NCI-H2029 (cell line): ENCODE results near the gene WWOX.

Experiments used
- DNase-seq: peaks from one replicate; lab custom pipeline; 2025; lab: John Stamatoyannopoulos, UW

Gene WWOX

GRCh38 chr16:79100447-79100846 lies 1001.0 kb downstream of the WWOX start:
- DNase-seq, result no peak

DNA sequence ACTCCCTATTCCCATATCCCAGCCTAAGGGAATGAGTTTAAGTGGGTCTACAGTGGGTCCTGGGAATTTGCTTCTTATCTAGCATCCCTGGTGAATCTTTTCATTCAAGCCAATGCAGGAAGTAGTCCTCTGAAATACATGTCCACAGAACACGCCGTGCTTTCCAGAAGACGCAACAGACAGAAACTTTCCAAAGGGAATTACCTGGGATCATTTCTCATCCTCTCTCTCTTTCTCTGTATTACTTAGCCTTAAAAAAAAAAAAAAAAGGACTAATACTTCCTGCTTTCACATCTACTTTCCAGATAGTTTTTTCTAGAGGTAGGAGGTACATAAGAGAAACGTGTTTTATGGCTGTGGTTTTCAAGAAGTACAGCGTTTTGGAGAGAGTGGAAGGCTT lies 1002.0 kb downstream of the WWOX start:
- DNase-seq, result no peak

DNA sequence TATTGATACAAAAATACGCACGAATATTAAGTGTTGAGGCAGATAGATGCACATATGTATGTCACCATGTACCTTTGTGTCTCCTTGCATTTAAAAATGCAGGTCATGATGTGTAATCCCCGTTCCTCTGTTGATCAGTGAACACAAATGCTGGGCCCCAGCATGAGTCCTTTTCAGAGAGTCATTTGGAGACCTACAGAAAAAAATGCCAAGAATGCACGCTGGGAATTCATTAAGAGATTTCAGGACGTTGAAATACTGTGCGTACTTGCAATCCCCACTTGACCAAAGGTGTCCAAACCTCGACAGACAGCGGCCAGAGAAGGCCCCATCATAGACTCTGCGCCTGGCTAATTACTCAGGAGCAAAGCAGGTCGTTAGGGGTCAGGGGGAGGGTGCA lies 1005.1 kb downstream of the WWOX start:
- DNase-seq, result no peak

DNA sequence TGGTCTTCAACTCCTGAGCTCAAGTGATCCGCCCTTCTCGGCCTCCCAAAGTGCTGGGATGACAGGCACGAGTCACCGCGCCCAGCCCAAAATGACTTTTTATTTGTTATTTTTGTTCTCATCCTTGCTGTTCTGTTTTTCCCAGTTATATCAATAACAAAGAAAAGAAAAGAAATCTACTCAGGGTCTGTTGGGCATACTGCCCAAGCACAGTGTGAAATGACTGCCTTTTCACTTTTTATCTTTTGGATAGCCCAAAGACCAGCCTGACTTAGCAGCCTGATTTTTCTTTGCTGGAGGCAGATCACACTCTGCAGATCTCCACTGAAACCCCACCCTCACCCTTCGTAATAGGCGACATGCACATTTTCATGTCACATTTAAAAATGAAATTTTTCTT lies 1007.8 kb downstream of the WWOX start:
- DNase-seq, result no peak

GRCh38 chr16:79109771-79110170 lies 1010.3 kb downstream of the WWOX start:
- DNase-seq, result no peak

DNA sequence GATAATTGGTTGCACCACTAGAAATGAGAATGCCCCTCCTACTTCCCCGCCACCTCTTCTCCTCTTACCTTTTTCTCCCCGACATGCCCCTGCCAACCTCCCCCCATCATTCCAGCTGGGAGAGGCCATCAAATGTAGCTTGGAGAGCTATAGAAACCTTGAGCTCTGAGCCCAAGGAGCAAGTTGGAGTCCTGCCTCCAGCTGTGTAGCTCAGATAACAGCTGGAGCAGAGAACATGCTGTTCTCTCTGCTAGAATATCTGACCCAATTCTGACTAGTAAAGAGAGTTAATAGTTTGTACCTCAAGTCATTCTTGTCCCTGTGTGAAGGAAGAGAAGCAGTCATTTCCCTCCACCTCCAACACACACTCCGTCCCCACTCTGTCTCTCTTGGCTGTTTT lies 1010.8 kb downstream of the WWOX start:
- DNase-seq, result no peak

DNA sequence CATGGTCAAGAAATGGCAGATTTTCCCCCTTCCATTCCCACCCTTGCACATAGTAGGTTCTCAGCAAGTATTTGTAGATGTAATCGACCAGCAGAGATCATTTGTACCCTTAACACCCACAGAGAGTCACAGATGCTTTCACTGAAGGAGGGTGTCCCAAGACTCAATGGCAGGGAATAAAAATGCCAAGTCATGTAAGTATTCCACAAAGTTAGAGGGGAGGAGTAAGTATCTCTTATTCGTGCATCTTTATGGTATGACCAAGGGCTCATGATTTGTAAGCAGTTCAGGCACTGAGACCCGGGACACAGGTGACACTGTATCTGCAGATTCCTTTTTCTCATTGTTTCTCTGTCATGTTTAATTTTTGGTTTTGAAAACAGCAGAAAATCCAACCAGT lies 1011.5 kb downstream of the WWOX start:
- DNase-seq, result no peak

GRCh38 chr16:79112462-79112861 lies 1013.0 kb downstream of the WWOX start:
- DNase-seq, result no peak

DNA sequence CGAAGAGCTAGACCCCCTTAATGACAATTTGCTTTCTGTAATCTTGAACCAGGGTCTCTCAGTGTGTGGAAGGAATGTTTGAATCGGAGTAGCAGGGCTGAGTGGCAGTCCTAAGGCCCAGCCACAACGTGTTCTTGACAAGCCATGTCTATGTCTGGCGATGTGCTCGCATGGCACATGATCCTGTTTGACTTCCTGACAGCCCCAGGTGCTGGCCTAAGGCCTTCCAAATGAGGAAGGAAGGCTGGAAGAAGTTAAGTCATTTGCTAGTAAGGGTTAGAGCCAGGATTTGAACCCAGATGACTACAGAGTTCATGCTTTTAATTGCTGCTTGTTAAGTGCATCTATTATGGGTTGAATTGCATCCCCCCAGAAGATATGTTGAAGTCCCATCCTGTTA lies 1014.4 kb downstream of the WWOX start:
- no peak for DNase-seq

- DNase-seq, result no peak
These were observed 1015.3 kb downstream of the WWOX start for GRCh38 chr16:79114759-79115158.

GRCh38 chr16:79121906-79122305 lies 1022.5 kb downstream of the WWOX start:
- DNase-seq, result no peak

GRCh38 chr16:79122343-79122742 lies 1022.9 kb downstream of the WWOX start:
- no peak for DNase-seq

- no peak for DNase-seq
These were observed 1024.7 kb downstream of the WWOX start for GRCh38 chr16:79124016-79124756.

- no peak for DNase-seq
These were observed 1028.3 kb downstream of the WWOX start for GRCh38 chr16:79127766-79128165.

DNA sequence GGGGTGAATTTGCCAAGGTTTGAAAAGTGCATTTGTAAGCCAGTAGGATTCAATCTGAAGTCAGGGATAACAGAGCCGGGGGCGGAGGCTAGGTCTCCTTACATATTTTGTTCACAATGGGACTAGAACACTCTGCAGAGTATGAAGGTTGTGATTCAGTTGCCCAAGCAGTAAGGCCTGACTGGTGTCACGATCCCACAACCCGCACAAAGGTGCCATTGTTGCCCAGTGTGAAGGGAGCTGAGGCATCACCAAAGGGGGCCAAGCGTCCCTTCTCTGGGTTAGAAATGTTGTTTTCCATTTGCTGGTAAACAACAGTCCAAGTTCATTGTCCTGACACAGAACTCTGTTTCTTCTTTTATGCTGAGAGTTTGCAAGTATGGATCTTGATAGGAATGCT lies 1029.3 kb downstream of the WWOX start:
- no peak for DNase-seq

GRCh38 chr16:79130616-79131015 lies 1031.2 kb downstream of the WWOX start:
- no peak for DNase-seq

DNA sequence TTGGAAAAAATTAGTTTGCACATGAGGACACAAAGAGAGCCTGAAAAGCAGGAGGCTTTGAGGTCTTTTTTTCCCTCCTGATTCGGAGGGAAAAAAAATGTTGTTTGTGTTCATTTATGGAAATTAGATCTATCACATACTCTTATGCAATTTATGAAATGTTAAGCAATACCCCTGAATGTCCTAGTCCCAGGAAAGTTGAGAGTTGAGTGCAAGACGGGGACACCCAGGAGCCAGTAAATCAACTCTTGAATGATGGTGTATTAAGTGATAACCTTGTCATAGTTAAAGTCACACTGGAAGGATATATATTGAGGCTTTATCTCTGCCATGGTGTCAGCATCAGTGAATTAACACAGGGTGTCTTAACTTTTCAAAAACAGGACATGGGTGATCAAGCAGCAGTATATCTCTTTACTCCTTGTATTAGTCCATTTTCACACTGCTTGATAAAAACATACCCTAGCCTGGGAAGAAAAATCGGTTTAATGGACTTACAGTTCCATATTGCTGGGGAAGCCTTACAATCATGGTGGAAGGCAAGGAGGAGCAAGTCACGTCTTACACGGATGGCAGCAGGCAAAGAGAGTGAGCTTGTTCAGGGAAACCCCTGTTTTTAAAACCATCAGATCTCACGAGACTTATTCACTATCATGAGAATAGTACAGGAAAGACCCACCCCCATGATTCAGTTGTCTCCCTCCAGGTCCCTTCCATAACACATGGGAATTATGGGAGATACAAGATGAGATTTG lies 1032.0 kb downstream of the WWOX start:
- no peak for DNase-seq

DNA sequence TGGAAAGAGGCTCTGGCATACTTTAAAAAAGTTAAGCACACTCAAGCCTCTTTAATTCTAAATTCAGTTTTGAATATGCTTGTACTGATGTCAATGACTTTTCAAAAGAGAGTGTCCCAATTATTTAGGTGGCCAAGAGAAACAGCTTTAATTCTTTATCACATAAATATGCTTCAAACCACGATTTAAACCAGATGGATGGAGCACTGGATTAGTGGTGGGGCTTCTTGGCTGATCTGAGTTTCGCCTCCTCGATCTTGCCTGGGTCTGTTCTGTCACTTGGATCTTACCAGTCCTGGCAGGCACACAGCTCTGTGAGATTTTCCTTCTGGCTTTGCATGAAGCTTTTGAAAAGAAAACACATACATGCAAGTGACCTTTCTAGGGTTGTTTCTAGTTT lies 1033.2 kb downstream of the WWOX start:
- DNase-seq, result no peak

DNA sequence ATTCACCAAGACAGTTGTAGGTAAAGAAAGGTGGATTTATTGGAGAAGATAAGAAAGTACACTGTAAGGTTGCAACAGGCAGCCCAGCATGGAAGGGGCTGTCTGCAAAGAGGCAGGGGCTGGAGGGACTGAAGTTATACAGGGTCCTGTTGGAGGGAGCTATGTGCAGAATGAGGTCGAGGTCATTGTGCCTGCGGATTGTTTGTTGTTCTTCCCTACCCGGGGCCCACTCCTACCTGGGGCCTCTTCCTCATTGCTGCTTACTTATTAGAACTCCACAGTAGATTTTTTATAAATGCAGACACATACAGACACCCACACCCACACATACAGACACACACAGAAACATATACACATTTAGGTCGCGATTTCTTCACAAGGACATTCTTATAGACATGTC lies 1034.8 kb downstream of the WWOX start:
- DNase-seq, result no peak

- DNase-seq, result no peak
These were observed 1037.5 kb downstream of the WWOX start for GRCh38 chr16:79136955-79137354.

GRCh38 chr16:79137426-79137939 lies 1038.0 kb downstream of the WWOX start:
- DNase-seq, result no peak

DNA sequence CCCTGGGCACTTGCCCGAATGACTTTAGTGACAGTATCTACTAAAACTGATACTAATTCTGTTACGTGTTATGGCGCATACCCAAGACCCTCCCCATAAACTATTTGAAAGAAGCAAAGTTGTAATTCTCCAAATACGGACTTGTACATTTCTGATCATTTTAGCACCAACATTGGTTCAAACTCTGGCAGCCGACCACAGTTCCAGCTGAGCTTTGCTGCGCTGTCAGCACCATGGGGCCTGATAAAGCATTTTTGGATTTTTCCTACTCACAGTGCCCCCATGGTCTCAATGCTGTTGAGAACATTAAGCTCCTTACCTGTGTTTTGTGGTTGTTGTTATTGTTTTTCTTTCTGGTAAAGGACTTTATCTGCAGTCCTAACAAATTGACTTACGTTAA lies 1040.3 kb downstream of the WWOX start:
- DNase-seq, result no peak

DNA sequence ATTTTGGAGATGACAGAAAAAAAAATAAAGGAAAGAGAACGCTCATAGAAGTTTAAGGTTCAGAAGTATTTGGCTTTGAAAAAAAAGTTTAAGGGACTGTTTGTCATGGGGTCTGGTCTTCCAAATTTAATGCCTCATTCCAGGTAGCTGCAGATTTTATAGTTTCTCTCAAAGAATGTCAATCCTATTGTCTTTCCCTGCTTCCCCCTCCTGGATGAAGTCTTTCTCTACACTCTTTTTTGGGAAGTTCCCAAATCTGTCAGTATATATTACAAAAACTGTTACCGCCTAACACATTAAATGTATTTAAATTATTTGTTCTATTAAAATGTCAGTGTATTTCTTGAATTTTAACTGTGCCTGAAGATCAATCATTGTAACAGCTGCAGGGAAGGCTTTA lies 1043.6 kb downstream of the WWOX start:
- DNase-seq, result no peak

DNA sequence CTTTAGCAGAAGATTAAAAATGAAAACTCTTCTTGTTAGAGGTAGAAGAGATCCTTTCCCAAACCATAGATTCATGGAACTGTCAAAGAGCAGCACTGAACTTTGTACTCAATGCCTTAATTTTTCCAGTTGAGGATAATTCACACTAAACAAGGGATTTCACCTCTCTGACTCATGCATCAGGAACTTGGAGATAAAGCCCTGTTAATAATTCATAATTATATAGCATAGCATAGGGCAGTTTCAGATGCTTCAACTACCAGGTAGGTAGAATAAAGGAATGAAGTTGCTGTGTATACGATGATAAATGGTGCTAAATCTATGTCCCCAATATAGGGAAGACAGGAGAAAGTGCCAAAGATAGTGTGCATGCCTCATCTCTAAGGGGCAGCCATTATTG lies 1050.7 kb downstream of the WWOX start:
- no peak for DNase-seq
